RCC 7860 (cell line): ENCODE data around the gene TBX18.

ENCODE experiments used
- DNase-seq: peaks from one replicate; pipeline ENCODE4 v3.0.0-alpha.2; 2015; ENCODE audit warnings: low spot score
- FAIRE-seq: peaks from 2 replicates; lab custom pipeline; 2012; peaks lifted over from hg19 to GRCh38; lab: Jason Lieb, UNC

The TBX18 gene

GRCh38 chr6:84681693-84682326 lies 82.6 kb downstream of the TBX18 start:
- FAIRE-seq = no peak

GRCh38 chr6:84675651-84676050 lies 88.7 kb downstream of the TBX18 start:
- FAIRE-seq = no peak
- DNase-seq = no peak

More at GRCh38 chr6:84681693-84682326, 82.6 kb downstream of the TBX18 start:
- DNase-seq = no peak

GRCh38 chr6:84674395-84674794 lies 90.0 kb downstream of the TBX18 start:
- FAIRE-seq (no peak), DNase-seq (no peak)

GRCh38 chr6:84671183-84671582 lies 93.2 kb downstream of the TBX18 start:
- no peak for FAIRE-seq
- DNase-seq = no peak

GRCh38 chr6:84669945-84670344 lies 94.5 kb downstream of the TBX18 start:
- FAIRE-seq = no peak
- DNase-seq = peak; percentile 25

GRCh38 chr6:84667252-84668213 lies 96.9 kb downstream of the TBX18 start:
- FAIRE-seq (no peak), DNase-seq (no peak)

- FAIRE-seq (no peak), DNase-seq (no peak)
Measured at GRCh38 chr6:84665401-84665800, 99.0 kb downstream of the TBX18 start.

GRCh38 chr6:84663866-84664265 lies 100.5 kb downstream of the TBX18 start:
- FAIRE-seq = no peak
- no peak for DNase-seq

- no peak for FAIRE-seq
- no peak for DNase-seq
Measured at GRCh38 chr6:84657486-84657885, 106.9 kb downstream of the TBX18 start.

- no peak for DNase-seq
- no peak for FAIRE-seq
Measured at GRCh38 chr6:84657025-84657424, 107.4 kb downstream of the TBX18 start.

- DNase-seq = no peak
- no peak for FAIRE-seq
Measured at GRCh38 chr6:84653027-84653551, 111.3 kb downstream of the TBX18 start.

GRCh38 chr6:84652356-84653026 lies 111.9 kb downstream of the TBX18 start:
- DNase-seq (peak; percentile 84), FAIRE-seq (peak; percentile 93)

- FAIRE-seq = no peak
- DNase-seq = no peak
Measured at GRCh38 chr6:84651583-84651982, 112.8 kb downstream of the TBX18 start.

- no peak for FAIRE-seq
- no peak for DNase-seq
Measured at GRCh38 chr6:84648444-84648843, 116.0 kb downstream of the TBX18 start.

GRCh38 chr6:84645563-84646266 lies 118.7 kb downstream of the TBX18 start:
- FAIRE-seq = peak; percentile 74

GRCh38 chr6:84645000-84645399 lies 119.4 kb downstream of the TBX18 start:
- FAIRE-seq (peak; percentile 14), DNase-seq (peak; percentile 32)

More at GRCh38 chr6:84645563-84646266, 118.7 kb downstream of the TBX18 start:
- peak; percentile 35 for DNase-seq

GRCh38 chr6:84643778-84644177 lies 120.6 kb downstream of the TBX18 start:
- no peak for FAIRE-seq
- no peak for DNase-seq

GRCh38 chr6:84641076-84641475 lies 123.3 kb downstream of the TBX18 start:
- no peak for FAIRE-seq
- DNase-seq = no peak

GRCh38 chr6:84639396-84639795 lies 125.0 kb downstream of the TBX18 start:
- DNase-seq = no peak

GRCh38 chr6:84638286-84638685 lies 126.1 kb downstream of the TBX18 start:
- no peak for FAIRE-seq
- no peak for DNase-seq

More at GRCh38 chr6:84639396-84639795, 125.0 kb downstream of the TBX18 start:
- no peak for FAIRE-seq
